CD4-positive, alpha-beta T cell treated with Interleukin-12 subunit alpha and Interleukin-12 subunit beta, for 1 hour (primary cell): ENCODE data around the gene TLL1.

Experiments used
- DNase-seq: peaks from one replicate; pipeline ENCODE4 v3.0.0-alpha.2; 2020

Gene TLL1

GRCh38 chr4:166066936-166067335, 193.9 kb downstream of the TLL1 start:
- no peak for DNase-seq

GRCh38 chr4:166067915-166068314, 194.9 kb downstream of the TLL1 start:
- DNase-seq, result no peak

- DNase-seq, result no peak
Measured at GRCh38 chr4:166073783-166074182, 200.7 kb downstream of the TLL1 start.

- DNase-seq, result no peak
Measured at GRCh38 chr4:166075599-166075998, 202.6 kb downstream of the TLL1 start.

- DNase-seq, result no peak
Measured at GRCh38 chr4:166077782-166078181, 204.7 kb downstream of the TLL1 start.

GRCh38 chr4:166078383-166078782, 205.3 kb downstream of the TLL1 start:
- no peak for DNase-seq

- no peak for DNase-seq
Measured at GRCh38 chr4:166078955-166079354, 205.9 kb downstream of the TLL1 start.

GRCh38 chr4:166087569-166087968, 214.5 kb downstream of the TLL1 start:
- no peak for DNase-seq

- no peak for DNase-seq
Measured at GRCh38 chr4:166088576-166088975, 215.5 kb downstream of the TLL1 start.

- DNase-seq, result no peak
Measured at GRCh38 chr4:166091146-166091545, 218.1 kb downstream of the TLL1 start.

- peak; percentile 29 for DNase-seq
Measured at GRCh38 chr4:166091912-166092510, 219.0 kb downstream of the TLL1 start.

- no peak for DNase-seq
Measured at GRCh38 chr4:166092797-166093290, 219.8 kb downstream of the TLL1 start.

- DNase-seq, result no peak
Measured at GRCh38 chr4:166104623-166105022, 231.6 kb downstream of the TLL1 start.

GRCh38 chr4:166121897-166122296, 248.9 kb downstream of the TLL1 start:
- DNase-seq, result no peak

- DNase-seq, result no peak
Measured at GRCh38 chr4:166123546-166123945, 250.5 kb downstream of the TLL1 start.

GRCh38 chr4:166128403-166128802, 255.4 kb downstream of the TLL1 start:
- DNase-seq, result no peak

GRCh38 chr4:166134285-166134684, 261.2 kb downstream of the TLL1 start:
- no peak for DNase-seq

GRCh38 chr4:166140951-166141350, 267.9 kb downstream of the TLL1 start:
- no peak for DNase-seq

GRCh38 chr4:166143227-166143626, 270.2 kb downstream of the TLL1 start:
- DNase-seq, result peak; percentile 13

- no peak for DNase-seq
Measured at GRCh38 chr4:166144607-166145006, 271.6 kb downstream of the TLL1 start.

GRCh38 chr4:166146806-166147540, 273.9 kb downstream of the TLL1 start:
- no peak for DNase-seq
